HepG2 (cell line): ENCODE results near the gene RAPGEF5. TPM values are rescaled to one million over a fixed set of nuclear protein-coding genes. Genes with fewer than 3 reads are reported as not detected.

Source experiments
- ATAC-seq: fragments of 200-7000 bp; cut with Tn5 transposase; 3 replicates; pipeline ENCODE4 v1.9.1; 2020; ENCODE audit warnings: mild to moderate bottlenecking, moderate library complexity
- BruUV-seq: library from RNA; stranded (reverse); fragments of 400-500 nt; replicated peaks from 2 replicates; lab custom pipeline; 2021; lab: Mats Ljungman, UMichigan
- CTCF ChIA-PET: fragments of 300-600 bp; formaldehyde crosslinking; extraction: SDS; loops from one replicate; lab custom pipeline; 2021; ENCODE audit warnings: low total read pairs, inconsistent platforms, low intra/inter-chr PET ratio; lab: Yijun Ruan, JAX
- POLR2A ChIA-PET: fragments of 350-600 bp; sonication (Branson Sonifier 250); formaldehyde crosslinking; loops from one replicate; lab custom pipeline; 2020; ENCODE audit warnings: antibody characterized with exemption, inconsistent platforms; lab: Yijun Ruan, JAX
- DNase-seq: peaks from one replicate; pipeline ENCODE4 v3.0.0-alpha.2; 2015; ENCODE audit warnings: low spot score
- FAIRE-seq: peaks from 3 replicates; lab custom pipeline; 2011; peaks lifted over from hg19 to GRCh38; lab: Jason Lieb, UNC
- H2AFZ ChIP-seq: one replicate; pipeline ENCODE4 v1.6.1; 2011; ENCODE audit warnings: low read length, inconsistent platforms
- H3K27ac ChIP-seq: fragments of 300-600 bp; 3 replicates; pipeline ENCODE4 v1.8.0; 2011; ENCODE audit warnings: mixed run types, mild to moderate bottlenecking, mixed read lengths, low read length, inconsistent platforms; ENCODE audit not compliant: insufficient read depth; ENCODE audit errors: extremely low read length
- H3K27me3 ChIP-seq, 2 experiments: fragments of 200-600 bp in 1 of 2; 2 replicates in 1 of 2; 3 replicates in 1 of 2; pipeline versions ENCODE4 v1.6.0 to v1.8.0; 2011; ENCODE audit warnings: low read length in 2 of 2, mild to moderate bottlenecking in 2 of 2, moderate library complexity in 2 of 2, inconsistent platforms in 1 of 2; ENCODE audit not compliant: insufficient read depth in 2 of 2, control insufficient read depth in 1 of 2
- H3K36me3 ChIP-seq, 2 experiments: fragments of 200-600 bp in 1 of 2; replicated peaks in 1 of 2; 2 replicates in 1 of 2; 3 replicates in 1 of 2; pipeline versions ENCODE4 v1.5.1 to v1.8.0; 2011; ENCODE audit warnings: low read length in 2 of 2, inconsistent platforms in 1 of 2; ENCODE audit not compliant: insufficient read depth in 2 of 2, control insufficient read depth in 1 of 2
- H3K4me1 ChIP-seq: 2 replicates; pipeline ENCODE4 v1.5.1; 2012; ENCODE audit warnings: low read length, inconsistent platforms; ENCODE audit not compliant: insufficient read depth
- H3K4me2 ChIP-seq: 2 replicates; pipeline ENCODE4 v1.6.0; 2011; ENCODE audit warnings: low read depth, low read length, inconsistent platforms
- H3K4me3 ChIP-seq, 3 experiments: fragments of 200-600 bp in 1 of 3; sonication (generic), shearing (Covaris generic) in 1 of 3; replicated peaks in 1 of 3; 2 replicates each; pipeline ENCODE4 v1.5.1; 2011 to 2016; ENCODE audit warnings: low read length in 3 of 3, inconsistent platforms in 2 of 3, low read depth in 2 of 3, mild to moderate bottlenecking in 2 of 3, control low read depth in 1 of 3, mixed read lengths in 1 of 3; ENCODE audit not compliant: insufficient read depth in 1 of 3
- H3K79me2 ChIP-seq: one replicate; pipeline ENCODE4 v1.6.1; 2011; ENCODE audit warnings: low read length, inconsistent platforms; ENCODE audit not compliant: insufficient read depth
- H3K9ac ChIP-seq: 2 replicates; pipeline ENCODE4 v1.6.0; 2011; ENCODE audit warnings: mild to moderate bottlenecking, low read depth, low read length, inconsistent platforms; ENCODE audit not compliant: insufficient read depth
- H3K9me3 ChIP-seq: 2 replicates; pipeline ENCODE4 v1.5.1; 2012; ENCODE audit warnings: mild to moderate bottlenecking, low read length
- H4K20me1 ChIP-seq: 2 replicates; pipeline ENCODE4 v1.6.0; 2011; ENCODE audit warnings: inconsistent platforms, mild to moderate bottlenecking, low read length, moderate library complexity; ENCODE audit not compliant: insufficient read depth
- ARNTL ChIP-seq: sonication (generic); formaldehyde crosslinking; IDR thresholded peaks from 2 replicates; pipeline ENCODE4 v1.4.0; 2020; ENCODE audit warnings: mild to moderate bottlenecking, missing genetic modification reagents
- ASH2L ChIP-seq: fragments of 300-600, 200-600 bp; sonication (generic); IDR thresholded peaks from 2 replicates; pipeline ENCODE4 v1.7.0; 2017; ENCODE audit warnings: low read depth, mild to moderate bottlenecking, moderate library complexity, mixed read lengths, low read length; ENCODE audit not compliant: insufficient read length
- ATAD3A ChIP-seq: sonication (generic); formaldehyde crosslinking; IDR thresholded peaks from 2 replicates; pipeline ENCODE4 v1.4.0; 2020; ENCODE audit warnings: missing genetic modification reagents
- CTCF ChIP-seq: sonication (generic); formaldehyde crosslinking; IDR thresholded peaks from 2 replicates; pipeline ENCODE4 v1.5.0; 2020; ENCODE audit warnings: mild to moderate bottlenecking, missing genetic modification reagents, moderate library complexity
- GFI1 ChIP-seq: sonication (generic); formaldehyde crosslinking; IDR thresholded peaks from 2 replicates; pipeline ENCODE4 v1.5.0; 2020; ENCODE audit warnings: missing genetic modification reagents, mild to moderate bottlenecking, borderline replicate concordance
- HMG20A ChIP-seq: IDR thresholded peaks from 2 replicates; pipeline ENCODE4 v1.6.1; 2016; ENCODE audit warnings: borderline replicate concordance
- MAFF ChIP-seq: IDR thresholded peaks from 2 replicates; pipeline ENCODE4 v1.6.1; 2011; ENCODE audit warnings: low read depth, low read length, improper control_type of control experiment
- MLLT10 ChIP-seq: sonication (generic); formaldehyde crosslinking; IDR thresholded peaks from 2 replicates; pipeline ENCODE4 v1.4.0; 2020; ENCODE audit warnings: missing genetic modification reagents
- SNAI1 ChIP-seq: sonication (generic); formaldehyde crosslinking; IDR thresholded peaks from 2 replicates; pipeline ENCODE4 v1.5.0; 2020; ENCODE audit warnings: mild to moderate bottlenecking, missing genetic modification reagents, borderline replicate concordance
- STAG1 ChIP-seq: sonication (generic); formaldehyde crosslinking; IDR thresholded peaks from 2 replicates; pipeline ENCODE4 v1.4.0; 2020; ENCODE audit warnings: missing genetic modification reagents
- TP53 ChIP-seq: sonication (generic); formaldehyde crosslinking; conservative IDR thresholded peaks from 2 replicates; pipeline ENCODE4 v1.4.0; 2020; ENCODE audit warnings: missing genetic modification reagents
- ZBTB4 ChIP-seq: sonication (generic); formaldehyde crosslinking; IDR thresholded peaks from 2 replicates; pipeline ENCODE4 v1.4.0; 2020; ENCODE audit warnings: missing genetic modification reagents, mild to moderate bottlenecking, borderline replicate concordance
- ZNF672 ChIP-seq: sonication (generic); formaldehyde crosslinking; IDR thresholded peaks from 2 replicates; pipeline ENCODE4 v1.8.1; 2022; ENCODE audit warnings: missing genetic modification reagents
- in situ Hi-C: cut with HindIII; loops from 2 replicates; pipeline ENCODE4 v1.10.0; 2017; ENCODE audit warnings: low pct_unique_long_range_greater_than_20kb; ENCODE audit not compliant: extremely low pct_ligation_motif_present
- intact Hi-C: fragments of 100-400 bp; cut with micrococcal nuclease; formaldehyde crosslinking; loops from one replicate; pipeline ENCODE4 v1.10.0; 2022; ENCODE audit not compliant: unreplicated experiment
- polyA plus RNA-seq, 8 experiments: library from polyadenylated mRNA; depleted of rRNA in 3 of 8; stranded (reverse) in 7 of 8; unstranded in 1 of 8; fragments of >200 nt; fragmentation: Illumina TruSeq in 4 of 8; extraction: Trizol in 4 of 8; gene quantifications; 2 replicates each; pipeline versions ENCODE4 v1.2.1 to v1.2.3, GENCODE V29; 2011 to 2016; ENCODE audit warnings: low read depth in 4 of 8, missing spikeins in 1 of 8, mixed read lengths in 1 of 8; ENCODE audit not compliant: insufficient read depth in 1 of 8
- total RNA-seq, 5 experiments: library from RNA; depleted of rRNA; stranded (reverse); fragments of >200 nt; fragmentation: Illumina TruSeq; extraction: Trizol; gene quantifications; 2 replicates each; pipeline ENCODE4 v1.2.3, GENCODE V29; 2016; ENCODE audit warnings: low read depth in 1 of 5
- TF ChIP-seq, protein P1 (sequence below): sonication (generic); formaldehyde crosslinking; IDR thresholded peaks from 2 replicates; pipeline ENCODE4 v1.5.0; 2020; ENCODE audit warnings: missing genetic modification reagents
- TF ChIP-seq, protein P2 (sequence below): sonication (generic); formaldehyde crosslinking; IDR thresholded peaks from 2 replicates; pipeline ENCODE4 v1.4.0; 2020; ENCODE audit warnings: low read depth, mild to moderate bottlenecking, missing genetic modification reagents
- TF ChIP-seq, protein P3 (sequence below): sonication (generic); formaldehyde crosslinking; IDR thresholded peaks from 2 replicates; pipeline ENCODE4 v1.4.0; 2020; ENCODE audit warnings: low read depth, mild to moderate bottlenecking, missing genetic modification reagents

Gene RAPGEF5
- total and polyA plus RNA-seq, 2 of the 13 experiments (the other 11 are each of a cell fraction or from before 2014, with no cell fraction given): 17.1 to 23.4 TPM

DNA sequence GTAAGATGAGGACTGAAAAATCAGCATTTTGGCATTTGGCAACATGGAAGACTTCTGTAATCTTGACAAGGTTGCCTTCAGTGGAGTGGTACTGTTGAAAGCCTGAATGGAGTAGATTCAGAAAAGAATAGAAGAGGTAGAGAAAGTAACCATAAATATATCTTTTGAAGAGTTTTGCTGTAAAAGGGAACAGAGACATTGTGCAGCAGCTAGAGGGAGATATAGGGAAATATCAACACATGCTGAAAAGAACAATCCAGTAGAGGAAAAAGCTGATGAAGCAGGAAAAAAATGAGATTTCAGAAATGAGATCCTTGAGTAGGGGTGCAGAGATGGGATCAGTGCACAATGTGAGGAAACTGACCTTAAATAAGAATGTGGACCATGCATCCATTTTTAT is 60.0 kb downstream of the RAPGEF5 start:
- ATAC-seq (no peak), FAIRE-seq (no peak), DNase-seq (no peak)
- no peaks in the 10 kb centered on the region for H3K9me3 ChIP-seq
- H3K36me3 ChIP-seq: peaks cover 14 to 81% of the 10 kb centered on the region in 2 experiments
- TF ChIP-seq MLLT10 (no peak), STAG1 (CRISPR knock-in tag) (peak; percentile 39), ATAD3A (CRISPR knock-in tag) (no peak), SNAI1 (no peak), ARNTL (CRISPR knock-in tag) (no peak), GFI1 (CRISPR knock-in tag) (no peak), ZBTB4 (CRISPR knock-in tag) (no peak), TP53 (CRISPR knock-in tag) (no peak), HMG20A (CRISPR knock-in tag) (no peak), CTCF (CRISPR knock-in tag) (0 out of 2 replicates have a peak, but pooled peaks have one; percentile 7), ASH2L (no peak), MAFF (peak; percentile 30; the same call in 1 of the 2 replicates), ZNF672 (no peak)
- TF ChIP-seq, protein P1, sequence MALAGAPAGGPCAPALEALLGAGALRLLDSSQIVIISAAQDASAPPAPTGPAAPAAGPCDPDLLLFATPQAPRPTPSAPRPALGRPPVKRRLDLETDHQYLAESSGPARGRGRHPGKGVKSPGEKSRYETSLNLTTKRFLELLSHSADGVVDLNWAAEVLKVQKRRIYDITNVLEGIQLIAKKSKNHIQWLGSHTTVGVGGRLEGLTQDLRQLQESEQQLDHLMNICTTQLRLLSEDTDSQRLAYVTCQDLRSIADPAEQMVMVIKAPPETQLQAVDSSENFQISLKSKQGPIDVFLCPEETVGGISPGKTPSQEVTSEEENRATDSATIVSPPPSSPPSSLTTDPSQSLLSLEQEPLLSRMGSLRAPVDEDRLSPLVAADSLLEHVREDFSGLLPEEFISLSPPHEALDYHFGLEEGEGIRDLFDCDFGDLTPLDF (CRISPR knock-in tag): no peak
- TF ChIP-seq, protein P2, sequence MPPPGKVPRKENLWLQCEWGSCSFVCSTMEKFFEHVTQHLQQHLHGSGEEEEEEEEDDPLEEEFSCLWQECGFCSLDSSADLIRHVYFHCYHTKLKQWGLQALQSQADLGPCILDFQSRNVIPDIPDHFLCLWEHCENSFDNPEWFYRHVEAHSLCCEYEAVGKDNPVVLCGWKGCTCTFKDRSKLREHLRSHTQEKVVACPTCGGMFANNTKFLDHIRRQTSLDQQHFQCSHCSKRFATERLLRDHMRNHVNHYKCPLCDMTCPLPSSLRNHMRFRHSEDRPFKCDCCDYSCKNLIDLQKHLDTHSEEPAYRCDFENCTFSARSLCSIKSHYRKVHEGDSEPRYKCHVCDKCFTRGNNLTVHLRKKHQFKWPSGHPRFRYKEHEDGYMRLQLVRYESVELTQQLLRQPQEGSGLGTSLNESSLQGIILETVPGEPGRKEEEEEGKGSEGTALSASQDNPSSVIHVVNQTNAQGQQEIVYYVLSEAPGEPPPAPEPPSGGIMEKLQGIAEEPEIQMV (CRISPR knock-in tag): no peak
- TF ChIP-seq, protein P3, sequence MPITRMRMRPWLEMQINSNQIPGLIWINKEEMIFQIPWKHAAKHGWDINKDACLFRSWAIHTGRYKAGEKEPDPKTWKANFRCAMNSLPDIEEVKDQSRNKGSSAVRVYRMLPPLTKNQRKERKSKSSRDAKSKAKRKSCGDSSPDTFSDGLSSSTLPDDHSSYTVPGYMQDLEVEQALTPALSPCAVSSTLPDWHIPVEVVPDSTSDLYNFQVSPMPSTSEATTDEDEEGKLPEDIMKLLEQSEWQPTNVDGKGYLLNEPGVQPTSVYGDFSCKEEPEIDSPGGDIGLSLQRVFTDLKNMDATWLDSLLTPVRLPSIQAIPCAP (CRISPR knock-in tag): no peak
- in situ Hi-C loops (no loop called here), intact Hi-C loops (loop anchor here (5.0 kb wide), 1 partner anchor 190 kb away; no protein-coding TSS in a partner anchor)
- no peaks in the 10 kb centered on the region for H3K4me1 ChIP-seq
- H2AFZ ChIP-seq: no peak overlapping the region
- H3K27me3 ChIP-seq: no peaks in the 10 kb centered on the region
- no peak overlapping the region for H3K4me2 ChIP-seq
- no TSS peak for BruUV-seq
- H3K79me2 ChIP-seq: no peaks in the 10 kb centered on the region
- H3K4me3 ChIP-seq: no peak overlapping the region
- no peaks in the 10 kb centered on the region; the same call in 1 of the 2 replicates for H4K20me1 ChIP-seq
- CTCF ChIA-PET: no interaction called here
- H3K9ac ChIP-seq: no peak overlapping the region
- no peak overlapping the region for H3K27ac ChIP-seq
- POLR2A ChIA-PET: no interaction called here
